NCI-H128 (cell line): ENCODE data around the gene TMEM43.
A peak's percentile ranks its signal among the peaks of the same experiment; 100 is the strongest.

Source experiments
- DNase-seq: peaks from one replicate; lab custom pipeline; 2025; ENCODE audit not compliant: unreplicated experiment; lab: John Stamatoyannopoulos, UW

TMEM43 gene

DNA sequence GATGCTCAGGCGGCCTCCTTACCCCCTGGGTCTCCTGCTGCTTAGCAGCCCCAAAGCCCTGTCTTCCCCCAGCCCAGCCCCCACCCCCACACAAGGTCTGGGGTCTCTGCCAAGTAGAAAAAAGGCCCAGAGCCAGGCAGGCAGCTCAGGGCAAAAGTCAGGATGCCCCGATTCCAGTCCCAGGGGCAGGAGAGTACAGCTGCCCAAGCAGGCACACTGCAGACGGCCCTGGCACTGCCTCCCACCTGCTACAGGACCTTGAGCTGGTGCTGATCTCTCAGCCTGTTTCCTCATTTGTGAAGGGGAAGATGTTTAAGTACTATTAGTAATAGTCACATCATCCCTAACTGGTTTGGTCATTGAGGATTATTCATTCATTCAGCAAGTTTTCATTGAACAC is 12.6 kb downstream of the TMEM43 start:
- no peak for DNase-seq

DNA sequence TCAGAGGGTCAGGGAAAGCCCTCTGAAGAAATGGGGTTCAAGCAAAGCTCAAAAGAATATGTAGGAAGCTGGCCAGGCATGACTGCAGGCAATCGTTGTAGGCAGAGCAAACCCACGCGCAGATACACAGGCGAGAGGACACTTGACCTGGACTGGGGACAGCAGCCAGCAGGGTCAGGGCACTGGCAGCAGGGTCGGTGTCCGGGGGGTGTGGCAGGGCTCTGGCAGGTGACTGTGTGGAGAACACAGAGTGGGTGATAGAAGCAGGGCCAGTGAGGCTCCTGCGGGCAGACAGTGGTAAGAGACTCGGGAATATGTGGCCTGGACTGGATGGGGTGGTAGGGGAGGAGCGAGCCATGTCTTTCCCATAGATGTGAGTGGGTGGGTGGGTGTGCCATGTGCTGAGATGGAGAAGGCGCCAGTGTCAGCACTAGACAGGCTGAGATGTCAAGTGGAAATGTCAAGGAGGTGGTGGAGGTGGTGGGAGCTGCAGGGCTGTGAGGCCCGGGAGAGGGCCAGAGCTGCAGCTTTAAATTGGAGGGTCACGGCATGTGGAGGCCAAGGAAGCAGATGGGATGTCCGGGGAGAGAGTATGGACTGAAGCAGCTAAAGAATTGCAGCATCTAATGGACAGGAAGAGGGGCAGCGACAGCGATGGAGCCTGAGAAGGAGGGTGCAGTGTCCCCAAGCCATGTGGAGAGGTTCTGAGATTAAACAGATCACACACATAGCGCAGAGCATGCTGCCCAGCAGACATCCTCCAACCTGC is 13.4 kb downstream of the TMEM43 start:
- no peak for DNase-seq

DNA sequence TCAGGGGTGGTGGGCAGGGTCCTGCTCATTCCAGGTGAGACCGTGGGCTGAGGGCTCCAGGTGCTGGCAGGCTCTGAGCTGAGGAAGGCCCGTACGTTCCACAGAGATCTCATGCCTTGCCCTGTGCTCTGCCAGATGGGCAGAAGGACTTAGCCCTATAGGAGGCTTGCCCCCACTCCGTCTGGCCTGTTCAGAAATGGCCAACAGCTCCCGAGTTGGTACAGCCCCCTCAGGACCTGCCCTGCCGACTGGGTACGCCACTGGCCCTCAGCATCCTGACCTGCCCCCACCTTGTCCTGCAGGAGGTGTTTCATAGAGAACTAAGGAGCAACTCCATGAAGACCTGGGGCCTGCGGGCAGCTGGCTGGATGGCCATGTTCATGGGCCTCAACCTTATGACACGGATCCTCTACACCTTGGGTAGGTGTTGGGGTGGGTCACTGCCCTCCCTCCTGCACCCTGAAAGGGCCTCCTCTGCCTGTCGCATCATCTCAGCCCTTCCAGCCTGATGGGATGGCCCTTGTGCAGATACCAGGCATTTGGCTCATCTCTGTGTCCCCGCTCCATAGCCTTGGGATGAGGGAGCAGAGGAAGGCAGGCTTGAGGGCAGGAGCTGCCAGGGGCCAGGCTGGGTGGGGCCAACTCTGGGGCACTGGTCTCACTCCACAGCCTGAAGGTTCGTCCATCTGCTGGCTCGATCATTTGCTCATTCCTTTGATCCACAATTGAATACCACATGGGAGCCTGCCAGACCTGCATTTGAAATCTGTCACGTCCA is 14.2 kb downstream of the TMEM43 start:
- DNase-seq = no peak

DNA sequence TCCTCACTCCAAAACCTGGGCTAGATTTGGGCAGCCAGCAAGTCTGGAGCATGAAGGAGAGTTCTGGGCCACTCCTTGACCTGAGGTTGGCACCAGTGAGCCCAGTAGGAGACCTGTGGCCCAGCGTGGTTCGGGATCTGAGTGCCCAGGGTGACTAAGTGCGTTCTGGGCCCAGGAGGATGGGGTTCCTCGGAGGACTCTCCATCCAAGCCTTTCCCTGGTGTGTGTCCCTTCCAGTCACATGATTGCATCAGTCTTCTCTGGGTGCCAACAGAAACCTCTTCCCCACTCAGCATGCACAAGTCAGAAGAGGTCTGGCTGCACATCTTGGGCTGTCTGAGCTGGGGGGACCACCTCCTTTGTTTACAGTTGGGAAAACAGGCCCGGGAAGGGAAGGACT is 14.9 kb downstream of the TMEM43 start:
- no peak for DNase-seq

DNA sequence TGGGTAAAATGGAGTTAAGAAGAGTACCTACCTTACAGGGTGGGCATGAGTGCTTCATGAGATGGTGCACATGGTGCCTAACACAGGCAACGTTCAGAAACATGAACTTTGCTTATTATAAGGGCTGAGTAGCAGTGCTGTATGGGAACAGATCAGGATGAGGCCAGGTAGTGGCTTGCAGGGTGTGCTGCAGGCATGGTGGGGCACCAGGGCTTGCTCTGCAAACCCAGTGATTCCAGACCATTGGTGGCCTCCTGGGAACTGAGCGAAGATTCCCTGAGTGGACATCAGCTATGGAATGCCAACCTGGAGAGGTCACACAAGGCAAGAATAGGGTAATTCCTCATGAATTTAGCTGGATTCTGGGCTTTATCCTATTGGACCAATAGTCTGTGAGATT is 15.8 kb downstream of the TMEM43 start:
- DNase-seq = no peak

DNA sequence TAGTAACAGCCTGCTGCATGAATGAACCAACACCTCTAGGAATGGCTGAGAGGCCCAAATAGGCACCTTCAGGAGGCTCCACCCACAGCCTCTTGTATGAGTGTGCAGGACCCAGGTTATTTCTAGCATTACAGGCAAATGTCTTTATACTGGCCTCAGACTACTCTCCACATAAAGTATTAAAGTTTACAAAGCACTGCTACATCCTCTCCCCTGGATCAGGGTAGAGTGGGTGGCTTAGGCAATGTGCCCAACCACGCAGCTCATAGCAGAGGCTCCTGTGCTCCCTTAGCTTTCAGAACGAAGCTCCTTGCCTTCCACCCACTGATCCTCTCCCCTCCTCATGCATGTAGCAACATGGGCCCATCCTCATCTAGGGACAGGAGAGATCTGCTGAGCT is 16.3 kb downstream of the TMEM43 start:
- no peak for DNase-seq

DNA sequence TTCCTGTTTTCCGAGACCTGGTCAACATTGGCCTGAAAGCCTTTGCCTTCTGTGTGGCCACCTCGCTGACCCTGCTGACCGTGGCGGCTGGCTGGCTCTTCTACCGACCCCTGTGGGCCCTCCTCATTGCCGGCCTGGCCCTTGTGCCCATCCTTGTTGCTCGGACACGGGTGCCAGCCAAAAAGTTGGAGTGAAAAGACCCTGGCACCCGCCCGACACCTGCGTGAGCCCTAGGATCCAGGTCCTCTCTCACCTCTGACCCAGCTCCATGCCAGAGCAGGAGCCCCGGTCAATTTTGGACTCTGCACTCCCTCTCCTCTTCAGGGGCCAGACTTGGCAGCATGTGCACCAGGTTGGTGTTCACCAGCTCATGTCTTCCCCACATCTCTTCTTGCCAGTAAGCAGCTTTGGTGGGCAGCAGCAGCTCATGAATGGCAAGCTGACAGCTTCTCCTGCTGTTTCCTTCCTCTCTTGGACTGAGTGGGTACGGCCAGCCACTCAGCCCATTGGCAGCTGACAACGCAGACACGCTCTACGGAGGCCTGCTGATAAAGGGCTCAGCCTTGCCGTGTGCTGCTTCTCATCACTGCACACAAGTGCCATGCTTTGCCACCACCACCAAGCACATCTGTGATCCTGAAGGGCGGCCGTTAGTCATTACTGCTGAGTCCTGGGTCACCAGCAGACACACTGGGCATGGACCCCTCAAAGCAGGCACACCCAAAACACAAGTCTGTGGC is 16.9 kb downstream of the TMEM43 start:
- no peak for DNase-seq

DNA sequence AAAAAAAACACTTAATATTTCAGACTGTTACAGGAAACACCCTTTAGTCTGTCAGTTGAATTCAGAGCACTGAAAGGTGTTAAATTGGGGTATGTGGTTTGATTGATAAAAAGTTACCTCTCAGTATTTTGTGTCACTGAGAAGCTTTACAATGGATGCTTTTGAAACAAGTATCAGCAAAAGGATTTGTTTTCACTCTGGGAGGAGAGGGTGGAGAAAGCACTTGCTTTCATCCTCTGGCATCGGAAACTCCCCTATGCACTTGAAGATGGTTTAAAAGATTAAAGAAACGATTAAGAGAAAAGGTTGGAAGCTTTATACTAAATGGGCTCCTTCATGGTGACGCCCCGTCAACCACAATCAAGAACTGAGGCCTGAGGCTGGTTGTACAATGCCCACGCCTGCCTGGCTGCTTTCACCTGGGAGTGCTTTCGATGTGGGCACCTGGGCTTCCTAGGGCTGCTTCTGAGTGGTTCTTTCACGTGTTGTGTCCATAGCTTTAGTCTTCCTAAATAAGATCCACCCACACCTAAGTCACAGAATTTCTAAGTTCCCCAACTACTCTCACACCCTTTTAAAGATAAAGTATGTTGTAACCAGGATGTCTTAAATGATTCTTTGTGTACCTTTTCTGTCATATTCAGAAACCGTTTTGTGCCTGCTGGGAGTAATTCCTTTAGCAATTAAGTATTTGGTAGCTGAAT is 17.9 kb downstream of the TMEM43 start:
- DNase-seq = no peak

DNA sequence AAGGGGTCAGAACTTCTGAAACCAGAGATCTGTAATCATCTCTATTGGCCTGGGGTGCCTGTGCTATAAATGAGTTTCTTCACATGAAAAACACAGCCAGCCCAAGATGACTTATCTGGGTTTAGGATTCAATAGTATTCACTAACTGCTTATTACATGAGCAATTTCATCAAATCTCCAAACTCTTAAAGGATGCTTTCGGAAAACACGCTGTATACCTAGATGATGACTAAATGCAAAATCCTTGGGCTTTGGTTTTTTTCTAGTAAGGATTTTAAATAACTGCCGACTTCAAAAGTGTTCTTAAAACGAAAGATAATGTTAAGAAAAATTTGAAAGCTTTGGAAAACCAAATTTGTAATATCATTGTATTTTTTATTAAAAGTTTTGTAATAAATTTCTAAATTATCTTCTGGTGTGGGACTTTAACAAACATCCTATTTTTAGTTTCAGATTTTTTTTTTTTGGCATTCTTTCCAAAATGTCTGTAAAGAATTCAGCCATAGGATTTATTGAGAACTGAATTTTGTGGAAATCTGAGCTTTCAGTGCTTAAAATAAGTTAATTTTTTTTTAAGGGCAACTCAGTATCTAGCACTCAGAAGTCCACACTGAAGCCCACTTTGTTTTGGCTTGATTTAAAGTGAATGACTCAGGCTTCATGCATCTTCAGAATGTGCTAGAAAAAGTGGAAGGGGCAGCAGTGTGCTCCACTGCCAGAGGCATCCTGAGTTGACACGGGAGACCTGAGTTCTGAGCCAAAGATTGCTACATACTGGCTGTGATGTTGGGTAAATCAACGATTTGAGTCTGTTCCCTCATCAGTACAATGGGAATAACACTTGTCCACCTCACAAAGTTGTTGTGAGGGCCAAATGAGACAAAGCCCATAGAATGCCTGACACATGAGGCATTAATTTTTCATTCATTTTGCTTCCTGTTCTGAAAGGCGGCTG is 18.7 kb downstream of the TMEM43 start:
- DNase-seq = no peak

DNA sequence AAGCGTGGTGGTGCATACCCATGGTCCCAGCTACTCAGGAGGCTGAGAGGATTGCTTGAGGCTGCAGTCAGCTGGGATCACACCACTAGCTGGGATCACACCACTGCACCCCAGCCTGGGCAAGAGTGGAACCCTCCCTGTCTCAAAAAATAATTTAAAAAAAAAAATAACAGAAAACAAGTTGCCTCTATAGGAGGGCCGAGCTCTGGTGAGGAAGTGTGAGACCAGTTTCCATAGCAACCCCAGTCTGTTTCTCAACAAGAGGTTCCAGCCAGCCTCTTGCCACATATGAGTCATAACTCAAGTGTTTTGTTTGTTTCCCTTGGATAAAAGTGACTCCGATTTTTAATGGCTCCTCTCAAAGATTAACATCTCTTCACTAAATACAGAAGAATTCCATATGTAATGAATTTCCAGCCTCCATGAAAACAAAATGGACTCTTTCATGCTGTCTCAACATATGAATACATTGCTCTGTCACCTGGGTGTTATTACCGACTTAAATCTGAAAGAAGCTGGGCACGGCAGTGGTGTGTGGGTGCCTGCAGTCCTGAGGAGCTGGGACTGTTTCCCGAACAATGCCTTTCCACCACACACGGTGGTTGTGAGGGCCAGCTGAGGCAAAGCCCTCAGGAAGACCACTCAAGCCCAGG is 19.7 kb downstream of the TMEM43 start:
- peak; percentile 62 for DNase-seq

DNA sequence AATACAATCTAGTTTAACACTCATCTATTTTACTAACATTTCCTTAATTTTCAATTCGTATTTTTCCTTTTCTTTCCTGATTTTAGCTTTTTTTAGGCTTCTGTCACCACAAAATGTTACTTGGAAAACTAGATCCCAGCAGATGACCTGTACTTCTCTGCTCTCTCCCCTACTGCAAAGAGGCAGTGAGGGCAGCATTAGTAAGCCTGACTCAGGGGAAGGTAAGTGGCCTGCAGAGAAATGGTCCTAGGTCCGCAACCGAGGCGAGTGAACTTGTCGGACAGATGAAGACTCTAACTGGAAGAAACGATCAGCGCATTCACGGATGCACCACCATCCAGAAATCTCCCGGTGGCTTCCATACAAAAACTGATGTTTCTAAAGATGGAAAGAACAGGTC is 20.4 kb downstream of the TMEM43 start:
- DNase-seq = no peak

DNA sequence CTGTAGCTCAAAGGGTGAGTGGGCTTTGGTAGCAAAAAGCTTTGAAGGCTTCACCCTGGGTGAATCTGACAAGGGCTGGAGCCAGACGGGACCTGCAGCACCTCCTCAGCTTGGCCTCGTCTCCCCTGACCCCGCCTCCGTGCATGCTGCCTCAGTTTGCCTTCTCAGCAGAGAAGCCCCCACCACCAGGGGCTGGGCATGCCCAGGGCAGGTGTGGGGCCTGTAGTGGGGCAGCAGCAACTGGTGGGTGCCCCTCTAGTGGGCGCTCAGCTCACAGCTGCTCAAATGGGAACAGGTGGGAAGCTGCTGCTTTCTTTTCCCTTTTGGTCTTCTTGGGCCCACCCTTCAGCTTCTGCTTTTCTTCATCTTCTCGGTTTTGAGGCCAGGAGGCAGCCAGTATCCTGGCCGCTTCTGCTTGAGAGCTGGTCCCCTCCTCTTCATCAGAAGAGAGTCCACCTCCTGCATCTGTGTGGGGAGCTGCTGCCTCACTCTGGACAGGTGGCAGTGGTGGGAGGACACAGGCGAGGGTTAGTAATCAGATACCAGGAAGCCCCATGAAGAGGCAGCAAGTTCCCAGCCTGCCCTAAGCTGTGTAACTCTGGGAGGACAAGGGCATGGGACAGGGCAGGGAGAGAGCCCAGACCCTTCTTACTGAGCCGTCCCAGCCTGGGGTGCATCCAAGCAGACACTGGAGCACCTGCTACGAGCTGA is 21.0 kb downstream of the TMEM43 start:
- no peak for DNase-seq

DNA sequence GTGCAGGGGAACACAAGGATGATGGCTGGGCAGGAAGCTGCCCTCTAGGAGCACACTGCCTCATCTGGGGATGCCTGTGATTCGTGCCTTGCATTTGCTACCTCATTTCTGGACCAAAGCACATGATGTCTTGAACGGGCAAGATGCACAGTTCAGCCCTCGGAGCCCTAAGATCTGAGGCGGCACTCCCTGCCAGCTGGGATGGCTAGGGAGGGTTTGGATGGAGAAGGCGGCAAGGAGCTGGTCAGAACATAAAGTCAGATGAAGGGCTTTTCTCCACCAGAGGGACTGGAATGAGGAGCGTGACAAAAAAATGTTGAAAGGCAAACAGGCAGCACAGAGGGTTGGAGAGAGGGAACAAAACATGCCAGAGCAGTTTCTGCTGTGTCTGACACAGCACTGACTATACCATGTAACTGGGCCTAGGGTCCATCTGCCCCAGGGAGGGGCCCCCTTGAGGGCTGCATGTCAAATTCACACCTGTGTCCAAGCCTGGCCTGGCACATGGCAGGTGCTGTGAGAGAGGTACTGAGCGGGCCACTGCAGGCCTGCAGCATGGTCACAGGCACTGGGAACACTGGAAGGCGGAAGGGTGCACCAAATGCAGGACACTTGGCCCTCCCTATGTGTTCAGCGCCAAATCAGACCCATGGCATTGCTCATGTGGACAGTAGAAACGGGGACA is 21.7 kb downstream of the TMEM43 start:
- DNase-seq = no peak

DNA sequence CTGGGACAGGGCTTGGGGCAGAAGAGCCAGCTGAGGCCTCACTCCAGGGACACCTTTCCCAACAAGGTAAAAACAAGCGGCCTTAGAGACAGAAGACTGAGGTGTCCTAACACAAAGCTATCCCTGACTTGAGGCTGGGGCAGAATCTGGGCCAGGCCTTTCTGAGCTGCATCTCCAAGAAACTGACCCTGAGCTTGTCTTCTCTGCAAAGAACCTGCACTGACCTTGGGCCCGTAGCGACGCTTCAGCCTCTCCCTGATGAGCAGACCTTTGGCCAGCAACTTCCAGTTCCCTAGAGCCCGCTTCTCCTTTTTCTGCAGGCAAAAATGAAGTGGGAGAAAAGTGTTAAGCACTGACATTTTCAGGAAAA is 22.2 kb downstream of the TMEM43 start:
- no peak for DNase-seq

DNA sequence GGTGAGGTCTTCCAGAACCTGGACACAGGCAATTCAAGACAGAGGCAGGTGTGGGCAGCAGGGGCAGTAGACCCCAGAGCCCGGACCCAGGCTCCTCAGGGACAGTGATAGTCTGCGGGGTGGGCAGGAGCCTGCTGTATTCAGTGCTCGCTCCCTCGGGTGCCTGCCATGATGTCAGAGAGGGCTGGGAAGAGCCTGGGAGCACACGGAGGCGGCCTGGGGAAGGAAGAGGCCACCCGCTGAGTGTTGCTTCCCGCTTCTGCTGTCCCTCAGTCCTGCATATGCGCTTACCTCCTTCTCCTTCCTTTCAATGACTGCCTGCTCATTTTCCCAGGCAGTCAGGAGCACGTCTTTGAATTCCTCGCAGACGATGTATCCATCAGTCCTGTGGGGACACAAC is 22.8 kb downstream of the TMEM43 start:
- DNase-seq = no peak

DNA sequence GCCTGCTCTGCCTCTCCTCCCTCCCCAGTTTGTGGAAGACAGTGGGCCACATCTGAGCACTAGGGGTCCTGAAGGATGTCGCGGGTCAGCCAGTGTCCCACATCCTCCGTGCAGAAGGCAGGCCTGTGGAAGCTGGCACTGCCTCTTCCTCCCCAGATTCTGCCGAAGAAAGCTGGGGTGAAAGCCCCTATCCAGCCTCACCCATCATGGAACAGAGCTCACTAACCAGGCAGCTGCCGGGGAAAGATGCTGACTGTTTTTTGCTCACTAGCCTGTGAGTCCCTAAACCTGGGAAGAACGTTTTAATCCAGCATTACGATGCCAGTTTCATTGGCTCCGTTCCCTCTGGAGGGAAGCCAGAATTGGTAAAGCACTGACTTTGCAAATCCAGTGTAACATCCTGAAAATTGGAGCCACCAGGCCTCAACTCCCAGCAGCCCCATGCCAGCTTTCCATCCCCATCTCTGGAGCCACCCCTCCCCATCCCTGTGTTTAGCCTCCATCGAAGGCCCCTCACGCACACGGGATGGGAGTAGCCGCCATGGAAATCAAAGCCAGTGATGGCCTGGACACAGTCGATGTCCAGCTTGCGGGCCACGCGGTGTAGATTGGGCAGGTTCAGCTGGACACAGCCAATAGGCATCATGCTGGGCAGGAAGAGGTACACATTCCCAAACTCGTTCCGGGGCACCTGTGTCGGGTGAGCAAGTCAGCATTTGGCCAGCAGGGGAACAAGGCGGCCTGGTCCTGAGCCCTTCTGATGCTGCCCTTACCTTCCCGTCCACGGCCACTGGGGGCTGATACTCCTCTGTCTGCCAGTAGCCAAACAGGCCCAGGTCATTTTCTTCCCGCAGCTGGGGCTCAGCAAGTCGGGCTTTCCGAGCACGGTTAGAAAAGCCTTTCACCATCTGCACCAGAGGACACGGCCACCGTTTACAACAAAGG is 23.5 kb downstream of the TMEM43 start:
- DNase-seq = no peak

DNA sequence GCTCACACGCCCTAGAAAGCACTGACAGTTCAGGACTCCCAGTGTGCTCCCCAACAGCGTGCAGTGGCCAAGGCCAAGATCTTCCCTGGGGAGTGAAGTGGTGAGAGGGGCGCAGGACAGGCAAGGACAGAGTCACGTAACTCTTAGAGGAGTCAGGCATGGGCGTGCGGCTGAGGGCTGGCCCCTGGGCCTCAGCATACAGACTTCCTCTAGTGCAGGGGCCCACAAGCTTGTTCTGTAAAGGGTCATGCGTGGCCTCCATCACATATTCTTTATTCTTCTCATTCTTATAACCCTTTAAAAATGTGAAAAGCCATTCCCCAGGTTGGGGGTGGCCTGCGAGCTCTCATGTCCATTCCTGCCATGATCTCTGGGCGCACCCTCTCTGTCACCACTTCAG is 25.2 kb downstream of the TMEM43 start:
- DNase-seq = no peak
